ENCODE data around the gene VPS37C. TPM values are rescaled to one million over a fixed set of nuclear protein-coding genes. Genes with fewer than 3 reads are reported as not detected.
A peak's percentile ranks its signal among the peaks of the same experiment; 100 is the strongest.
"Not testable (repeated sequence)": the region's sequence is repeated elsewhere in the genome, so short reads cannot be mapped to it uniquely, and the experiment has no call there.

VPS37C gene
- total and polyA plus RNA-seq, 9 of the 15 experiments (the other 6 are each of a cell fraction or from before 2014, with no cell fraction given), result 0.62 to 29.8 (median 11.5) TPM

- H3K9me3 ChIP-seq (replicated peaks; ENCODE audit: control insufficient read depth, insufficient read depth, low read depth, low read length); in situ Hi-C loops (cut with MboI); POLR2A ChIA-PET; H3K9me1 ChIP-seq (ENCODE audit: control insufficient read depth, insufficient read depth, low read length); CTCF ChIA-PET (ENCODE audit: low intra/inter-chr PET ratio); DNase-seq (ENCODE audit: extremely low read depth in 1 of 4, low spot score in 3 of 4); H3K4me2 ChIP-seq (ENCODE audit: insufficient read depth, low read length); H3K79me2 ChIP-seq (ENCODE audit: control insufficient read depth, insufficient read depth, low read length); BruUV-seq (replicated peaks); H4K20me1 ChIP-seq (replicated peaks; ENCODE audit: control insufficient read depth, insufficient read depth, low read length); H2AFZ ChIP-seq (ENCODE audit: low read depth, low read length); FAIRE-seq; H3K4me3 ChIP-seq; H3K36me3 ChIP-seq (ENCODE audit: control insufficient read depth, insufficient read depth, low read length); ATAC-seq; H3K27me3 ChIP-seq (ENCODE audit: control insufficient read depth in 2 of 2, insufficient read depth in 2 of 2, low read length in 2 of 2); intact Hi-C loops (cut with micrococcal nuclease): not testable (repeated sequence)
- peak overlapping the region in 1 of 2 experiments; percentile 48; a peak in 1 of 4 replicates for H3K9ac ChIP-seq (ENCODE audit: insufficient read depth in 1 of 2, low read depth in 2 of 2, low read length in 2 of 2)
- no CpG with 5 or more reads among the region's 7 CpGs for WGBS (ENCODE audit: insufficient coverage, low coverage, missing lambda C conversion rate)
- peak overlapping the region; percentile 70; the same call in 2 of the 3 replicates for H3K27ac ChIP-seq (ENCODE audit: extremely low read depth, low read depth, low read length)
- peaks cover 25 to 31% of the 10 kb centered on the region in 2 experiments for H3K4me1 ChIP-seq (replicated peaks in 1 of 2; ENCODE audit: control insufficient read depth in 2 of 2, insufficient read depth in 2 of 2, low read length in 2 of 2)
- TF ChIP-seq CBFA2T2 (conservative IDR thresholded peaks at IDR 0.05) (peak; percentile 64), ZNF592 (IDR thresholded peaks at IDR 0.05) (peak; percentile 56; the same call in 1 of the 2 replicates), CBFA2T3 (IDR thresholded peaks at IDR 0.05) (peak; percentile 76), L3MBTL2 (IDR thresholded peaks at IDR 0.05) (peak; percentile 54; the same call in 1 of the 2 replicates), SOX6 (IDR thresholded peaks at IDR 0.05) (peak; percentile 61), NCOR1 (IDR thresholded peaks at IDR 0.05) (peak; percentile 39; the same call in 1 of the 2 replicates), DPF2 (IDR thresholded peaks at IDR 0.05) (peak; percentile 38; the same call in 1 of the 2 replicates), NFIC (IDR thresholded peaks at IDR 0.05) (peak; percentile 20; the same call in 1 of the 2 replicates), TAL1 (IDR thresholded peaks at IDR 0.05) (peak; percentile 44; the same call in 1 of the 2 replicates), ARID1B (IDR thresholded peaks at IDR 0.05) (peak; percentile 40), SMARCA4 (IDR thresholded peaks at IDR 0.05) (0 out of 2 replicates have a peak, but pooled peaks have one; percentile 22), SMAD4 (CRISPR knock-in tag; conservative IDR thresholded peaks at IDR 0.05) (0 out of 2 replicates have a peak, but pooled peaks have one; percentile 12)
Measured at GRCh38 chr11:61165785-61166184, 4.6 kb upstream of the VPS37C start.
